Urinary bladder (tissue), 4 donors: ENCODE results near the gene HOXA4. TPM values are rescaled to one million over a fixed set of nuclear protein-coding genes. Genes with fewer than 3 reads are reported as not detected.

Experiments used
- DNase-seq: peaks from one replicate; pipeline ENCODE4 v3.0.0-alpha.2; 2015; ENCODE audit errors: extremely low spot score
- H3K27ac ChIP-seq: one replicate; pipeline ENCODE4 v1.5.1; 2013; ENCODE audit warnings: low read depth, mild to moderate bottlenecking, moderate library complexity
- H3K36me3 ChIP-seq: one replicate; pipeline ENCODE4 v1.6.1; 2013; ENCODE audit warnings: mild to moderate bottlenecking, moderate library complexity; ENCODE audit not compliant: insufficient read depth
- H3K4me1 ChIP-seq: one replicate; pipeline ENCODE4 v1.6.1; 2013; ENCODE audit warnings: mild to moderate bottlenecking, moderate library complexity; ENCODE audit not compliant: insufficient read depth
- H3K4me3 ChIP-seq: one replicate; pipeline ENCODE4 v1.5.1; 2013; ENCODE audit warnings: low read depth, low read length
- WGBS: extraction: QIAGEN DNeasy Blood & Tissue Kit; methylation state at CpG from one replicate; pipeline ENCODE4 v1.1.7; 2013; 5-methylcytosine and 5-hydroxymethylcytosine counted together
- polyA plus RNA-seq: library from polyadenylated mRNA; stranded (reverse); fragments of 200-250 nt; gene quantifications from one replicate; pipeline ENCODE4 v1.2.3, GENCODE V29; 2013
- total RNA-seq: library from RNA; depleted of rRNA; stranded (reverse); fragments of >200 nt; gene quantifications from one replicate; pipeline ENCODE4 v1.2.3, GENCODE V29; 2014
- donor health status: healthy with polysubstance abuse.
- donor health status: healthy.

Gene HOXA4
- total and polyA plus RNA-seq, 2 donors, result 1.0 to 6.0 TPM

GRCh38 chr7:27095050-27095896 lies 35.3 kb downstream of the HOXA4 start:
- no peak for DNase-seq
- H3K27ac ChIP-seq, result no peak overlapping the region
- 18% methylated on average over 33 of the region's 33 CpGs for WGBS
- H3K36me3 ChIP-seq, result no peaks in the 10 kb centered on the region
- H3K4me1 ChIP-seq, result no peaks in the 10 kb centered on the region
- H3K4me3 ChIP-seq, result peak overlapping the region; percentile 93

DNA sequence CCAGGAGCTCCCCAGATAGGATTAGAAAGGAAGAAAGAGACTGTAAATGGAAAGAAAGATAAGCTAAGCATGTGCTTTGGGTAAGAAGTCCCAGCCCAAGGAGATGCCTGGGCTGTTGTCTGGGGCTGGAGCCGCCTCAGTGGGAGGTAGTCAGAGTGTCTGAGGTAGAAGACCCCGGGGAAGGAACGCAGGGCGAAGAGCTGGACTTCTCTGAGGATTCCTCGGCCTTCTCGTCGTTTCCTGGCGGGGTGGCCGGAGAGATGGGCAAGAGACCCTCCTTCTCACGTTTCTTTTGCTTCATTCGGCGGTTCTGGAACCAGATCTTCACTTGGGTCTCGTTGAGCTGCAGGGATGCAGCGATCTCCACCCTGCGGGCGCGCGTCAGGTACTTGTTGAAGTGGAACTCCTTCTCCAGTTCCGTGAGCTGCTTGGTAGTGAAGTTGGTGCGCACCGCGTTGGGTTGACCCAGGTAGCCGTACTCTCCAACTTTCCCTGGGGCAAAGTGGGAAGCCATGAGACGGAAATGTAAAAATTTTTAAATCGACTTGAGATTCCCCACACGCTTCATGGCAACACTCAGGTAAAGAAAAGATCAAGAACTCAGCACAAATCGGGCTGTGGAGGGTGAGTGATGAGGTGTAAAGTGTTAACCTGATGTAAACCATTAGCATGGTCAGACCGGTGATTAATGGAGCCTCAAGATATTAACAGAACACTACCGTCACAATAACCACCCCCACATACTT lies 36.1 kb downstream of the HOXA4 start:
- Histone ChIP-seq H3K4me1 (no peaks in the 10 kb centered on the region), H3K4me3 (no peak overlapping the region), H3K36me3 (no peaks in the 10 kb centered on the region), H3K27ac (no peak overlapping the region)
- no peak for DNase-seq
- 79% methylated on average over 29 of the region's 29 CpGs for WGBS

- no peak for DNase-seq
- WGBS, result 70% methylated on average over 6 of the region's 6 CpGs
- Histone ChIP-seq H3K4me3 (no peak overlapping the region), H3K4me1 (no peaks in the 10 kb centered on the region), H3K36me3 (no peaks in the 10 kb centered on the region), H3K27ac (no peak overlapping the region)
These were observed 37.2 kb downstream of the HOXA4 start for GRCh38 chr7:27093184-27093895.

DNA sequence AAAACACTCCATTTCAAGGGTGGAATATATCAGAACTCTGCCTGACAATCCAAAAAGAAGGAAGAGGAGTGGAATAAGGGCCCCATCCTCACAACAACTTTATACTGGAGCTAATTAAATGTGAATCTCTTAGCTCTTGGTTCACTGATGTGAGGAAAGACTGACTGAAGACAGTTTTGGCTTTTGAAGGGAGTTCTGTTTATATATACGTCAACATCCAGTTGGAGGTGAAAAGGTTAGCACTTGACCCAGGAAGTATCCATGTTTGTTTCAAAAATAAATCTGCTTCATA lies 37.8 kb downstream of the HOXA4 start:
- DNase-seq, result no peak
- no peaks in the 10 kb centered on the region for H3K36me3 ChIP-seq
- WGBS, result 82% methylated on average over 1 of the region's 1 CpG
- H3K4me3 ChIP-seq, result no peak overlapping the region
- no peaks in the 10 kb centered on the region for H3K4me1 ChIP-seq
- no peak overlapping the region for H3K27ac ChIP-seq

- H3K27ac ChIP-seq, result no peak overlapping the region
- H3K36me3 ChIP-seq, result no peaks in the 10 kb centered on the region
- H3K4me3 ChIP-seq, result no peak overlapping the region
- H3K4me1 ChIP-seq, result no peaks in the 10 kb centered on the region
- WGBS, result 75% methylated on average over 9 of the region's 9 CpGs
- no peak for DNase-seq
These were observed 38.4 kb downstream of the HOXA4 start for GRCh38 chr7:27091941-27092818.

GRCh38 chr7:27091105-27091504 lies 39.5 kb downstream of the HOXA4 start:
- DNase-seq, result no peak
- H3K4me1 ChIP-seq, result no peaks in the 10 kb centered on the region
- H3K36me3 ChIP-seq, result no peaks in the 10 kb centered on the region
- WGBS, result 50% methylated on average over 3 of the region's 3 CpGs
- H3K4me3 ChIP-seq, result no peak overlapping the region
- H3K27ac ChIP-seq, result peak overlapping the region; percentile 38

- H3K36me3 ChIP-seq, result no peaks in the 10 kb centered on the region
- no peak overlapping the region for H3K27ac ChIP-seq
- H3K4me3 ChIP-seq, result no peak overlapping the region
- 29% methylated on average over 68 of the region's 68 CpGs for WGBS
- H3K4me1 ChIP-seq, result no peaks in the 10 kb centered on the region
- DNase-seq, result no peak
These were observed 42.3 kb downstream of the HOXA4 start for GRCh38 chr7:27088002-27088922.

GRCh38 chr7:27083646-27084045 lies 46.9 kb downstream of the HOXA4 start:
- no peaks in the 10 kb centered on the region for H3K4me1 ChIP-seq
- DNase-seq, result no peak
- WGBS, result 86% methylated on average over 2 of the region's 2 CpGs
- no peaks in the 10 kb centered on the region for H3K36me3 ChIP-seq
- H3K4me3 ChIP-seq, result no peak overlapping the region
- H3K27ac ChIP-seq, result no peak overlapping the region

DNA sequence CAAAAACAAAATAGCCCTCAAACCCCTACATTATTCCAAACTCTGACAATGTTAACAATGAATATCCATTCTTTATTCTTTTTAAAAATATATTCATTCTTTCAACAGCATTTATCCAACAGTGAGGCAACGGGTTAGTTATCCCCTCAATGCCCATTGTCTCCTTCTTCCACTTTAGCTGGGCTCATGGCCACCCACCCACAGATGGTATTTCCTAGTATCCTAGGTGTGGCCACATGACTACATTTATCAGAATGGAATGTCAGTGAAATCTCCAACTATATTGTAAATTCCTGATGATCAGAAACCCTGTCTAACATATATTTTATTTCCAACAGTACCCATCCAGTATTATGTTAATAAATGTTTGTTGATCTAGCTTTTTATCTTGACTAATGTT lies 48.4 kb downstream of the HOXA4 start:
- Histone ChIP-seq H3K27ac (no peak overlapping the region), H3K4me3 (no peak overlapping the region), H3K4me1 (no peaks in the 10 kb centered on the region), H3K36me3 (no peaks in the 10 kb centered on the region)
- no peak for DNase-seq
- 90% methylated on average over 1 of the region's 1 CpG for WGBS

DNA sequence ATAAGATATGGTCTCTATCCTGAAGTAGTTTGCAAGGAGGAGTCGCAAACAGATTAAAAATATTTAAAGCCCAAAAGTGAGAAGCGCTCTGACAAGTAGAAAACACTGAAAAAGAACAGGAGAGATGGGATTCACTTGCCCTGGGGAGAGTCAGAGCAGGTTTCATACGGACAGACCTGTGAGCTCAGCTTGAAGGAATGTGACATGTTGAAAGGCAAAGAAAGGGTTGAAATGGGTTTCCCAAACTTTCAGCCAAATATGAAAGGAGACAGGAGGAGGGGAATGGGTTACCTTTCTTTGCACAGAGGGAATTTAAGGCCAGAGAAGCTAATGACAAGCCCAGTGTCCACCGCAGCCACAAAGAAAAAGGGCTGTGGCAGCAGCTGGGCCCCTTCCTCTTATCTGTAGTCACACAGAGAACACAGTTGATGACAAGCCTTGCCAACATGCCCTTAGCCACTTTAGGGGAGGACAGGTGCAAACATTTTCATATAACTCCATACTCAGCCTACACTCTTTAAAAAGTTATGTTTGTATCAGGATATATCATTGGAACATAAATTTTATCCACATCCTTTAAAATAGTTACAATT lies 49.6 kb downstream of the HOXA4 start:
- no peak for DNase-seq
- Histone ChIP-seq H3K4me3 (no peak overlapping the region), H3K27ac (no peak overlapping the region), H3K4me1 (no peaks in the 10 kb centered on the region), H3K36me3 (no peaks in the 10 kb centered on the region)
- WGBS, result 68% methylated on average over 4 of the region's 4 CpGs

GRCh38 chr7:27079234-27079975 lies 51.2 kb downstream of the HOXA4 start:
- Histone ChIP-seq H3K4me3 (no peak overlapping the region), H3K4me1 (no peaks in the 10 kb centered on the region), H3K36me3 (no peaks in the 10 kb centered on the region), H3K27ac (no peak overlapping the region)
- WGBS, result 94% methylated on average over 1 of the region's 1 CpG
- DNase-seq, result no peak
